ENCODE data around the gene LINC00237.
A peak's percentile ranks its signal among the peaks of the same experiment; 100 is the strongest.

LINC00237 gene

GRCh38 chr20:21096321-21097043 is 9.7 kb downstream of the LINC00237 start:
- peak in 2 of 3 experiments; percentile 51 to 68 for DNase-seq

DNA sequence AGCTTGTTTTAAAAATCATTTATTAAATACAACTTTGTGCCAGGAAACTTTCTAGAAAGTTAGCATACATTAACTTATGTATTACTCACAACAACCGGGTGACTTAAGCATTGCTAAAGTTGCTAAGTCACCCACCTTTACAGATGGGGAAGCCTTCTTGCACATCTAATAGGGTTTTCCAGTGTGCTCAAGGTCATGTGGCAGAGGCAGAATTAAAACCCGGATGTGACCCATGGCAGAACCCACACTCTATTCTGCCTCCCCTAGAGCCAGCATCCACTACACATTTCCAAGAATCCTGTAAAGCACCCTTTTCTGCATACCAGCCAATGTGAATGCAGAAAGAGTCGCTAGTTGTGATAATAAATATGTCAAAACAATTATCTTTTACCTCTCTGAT is 13.4 kb downstream of the LINC00237 start:
- no peak for DNase-seq

DNA sequence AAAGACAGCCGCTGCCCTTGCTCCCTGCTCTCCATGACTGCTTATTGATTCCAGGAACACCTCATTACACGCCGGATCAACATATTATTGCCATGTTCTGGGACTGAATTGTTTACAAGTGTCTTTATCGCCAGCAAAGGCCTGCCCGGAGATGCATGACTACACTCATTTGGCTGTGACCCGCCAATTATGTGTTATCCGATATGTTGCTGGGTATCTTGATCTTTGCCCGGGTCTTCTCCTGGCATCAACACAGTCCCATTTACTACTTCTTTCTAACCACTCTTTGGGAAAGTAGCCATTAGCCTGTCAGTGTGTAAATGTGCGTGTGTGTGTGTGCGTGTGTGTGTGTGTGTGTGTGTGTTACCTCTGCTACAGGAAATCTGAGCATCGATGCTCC is 15.4 kb downstream of the LINC00237 start:
- peak; percentile 30 to 93 (median 82) for DNase-seq

- peak in 1 of 3 experiments; percentile 93 for DNase-seq
These were observed 16.0 kb downstream of the LINC00237 start for GRCh38 chr20:21090111-21090618.

- peak in 2 of 3 experiments; percentile 1 to 62 for DNase-seq
These were observed 16.8 kb downstream of the LINC00237 start for GRCh38 chr20:21089391-21089790.

DNA sequence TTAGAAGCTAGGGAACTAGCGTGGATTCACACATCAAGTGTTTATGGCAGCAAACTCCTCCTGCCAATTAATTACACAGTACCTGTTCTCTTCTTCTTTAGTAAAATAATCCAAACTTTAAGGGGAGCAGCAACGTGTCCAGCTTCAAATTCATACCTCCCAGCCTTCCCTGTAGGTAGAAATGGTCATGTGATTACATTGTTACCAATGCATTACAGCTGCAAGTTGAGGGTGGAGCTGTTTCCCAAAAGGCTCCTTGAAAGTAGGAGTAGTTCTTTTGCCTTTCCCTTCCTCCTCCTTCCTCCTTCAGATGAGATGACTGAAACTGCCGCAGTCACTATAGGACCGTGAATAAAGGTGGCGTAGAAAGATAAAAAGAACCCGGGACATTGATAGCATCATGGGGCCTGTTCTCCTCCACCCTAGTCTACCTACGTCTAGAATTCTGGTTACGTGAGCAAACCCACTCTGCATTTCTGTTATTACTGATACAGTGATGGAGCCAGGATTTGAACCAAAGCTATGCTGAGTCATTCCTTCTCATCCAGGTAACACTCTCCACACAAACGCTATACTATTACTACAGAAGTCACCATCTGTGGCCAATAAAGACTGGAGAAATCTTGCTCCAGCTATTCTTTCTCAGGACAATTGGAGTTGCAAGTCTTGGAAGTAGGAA is 18.2 kb downstream of the LINC00237 start:
- DNase-seq: no peak

- no peak for DNase-seq
These were observed 22.3 kb downstream of the LINC00237 start for GRCh38 chr20:21083825-21084325.

GRCh38 chr20:21082584-21082983 is 23.6 kb downstream of the LINC00237 start:
- DNase-seq: no peak

DNA sequence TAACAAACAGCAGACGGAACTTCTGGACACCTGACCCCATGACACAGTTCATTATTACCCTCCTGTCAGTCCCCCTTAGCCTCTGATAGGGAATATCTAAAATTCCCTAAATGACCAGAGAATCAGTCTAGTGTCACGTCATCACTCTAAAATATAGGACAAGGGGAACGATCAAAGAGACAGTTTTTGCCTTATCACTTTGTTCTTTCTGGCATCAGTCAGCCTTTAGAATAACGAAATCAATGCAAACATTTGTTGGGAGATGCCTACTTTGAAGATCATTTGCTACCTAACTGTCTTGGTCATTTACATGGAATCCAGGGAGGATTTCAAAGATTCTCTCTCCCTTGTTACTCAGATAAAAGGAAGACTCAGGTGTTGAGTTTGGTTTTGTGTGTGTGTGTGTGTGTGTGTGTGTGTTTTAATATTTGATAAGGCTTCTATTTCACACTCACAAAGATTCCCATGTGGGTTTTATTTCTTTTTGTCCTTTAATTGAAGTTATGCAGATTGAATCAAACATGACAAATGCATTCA is 28.3 kb downstream of the LINC00237 start:
- DNase-seq: no peak

- no peak for DNase-seq
These were observed 30.1 kb downstream of the LINC00237 start for GRCh38 chr20:21076073-21076472.

DNA sequence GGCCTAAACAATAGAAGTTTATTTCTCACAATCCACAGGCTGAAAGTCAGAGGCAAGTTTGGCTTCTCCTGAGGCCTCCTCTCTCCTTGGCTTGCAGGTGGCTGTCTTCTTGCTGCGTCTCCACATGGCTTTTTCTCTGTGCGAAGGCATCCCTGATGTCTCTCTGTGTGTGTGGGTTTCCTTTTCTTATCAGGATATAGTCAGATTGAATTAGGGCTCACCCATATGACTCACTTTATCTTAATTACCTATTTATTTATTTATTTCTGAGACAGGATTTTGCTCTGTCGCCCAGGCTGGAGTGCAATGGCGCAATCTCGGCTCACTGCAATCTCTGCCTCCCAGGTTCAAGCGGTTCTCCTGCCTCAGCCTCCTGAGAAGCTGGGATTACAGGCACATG is 30.7 kb downstream of the LINC00237 start:
- DNase-seq: no peak

- DNase-seq: peak in 1 of 3 experiments; percentile 36
These were observed 31.4 kb downstream of the LINC00237 start for GRCh38 chr20:21074605-21075336.

- DNase-seq: no peak
These were observed 38.9 kb downstream of the LINC00237 start for GRCh38 chr20:21067255-21067654.

DNA sequence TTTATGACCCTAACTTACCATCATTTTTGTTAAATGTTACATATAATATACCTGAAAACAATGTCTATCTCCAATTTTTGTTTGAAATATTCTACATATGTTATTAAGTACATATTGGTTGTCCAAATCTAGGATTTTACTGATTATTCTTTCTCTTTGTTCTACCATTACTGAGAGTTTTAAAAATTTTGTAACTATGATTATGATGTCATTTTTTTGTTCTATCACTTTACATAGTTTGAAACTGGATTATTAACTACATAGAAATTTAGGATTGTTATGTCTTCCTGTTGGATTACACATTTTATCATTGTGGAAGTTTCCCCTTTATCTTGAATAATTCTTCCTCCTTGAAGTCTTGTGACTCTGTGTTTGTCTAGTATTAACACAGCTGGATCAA is 41.2 kb downstream of the LINC00237 start:
- no peak for DNase-seq

DNA sequence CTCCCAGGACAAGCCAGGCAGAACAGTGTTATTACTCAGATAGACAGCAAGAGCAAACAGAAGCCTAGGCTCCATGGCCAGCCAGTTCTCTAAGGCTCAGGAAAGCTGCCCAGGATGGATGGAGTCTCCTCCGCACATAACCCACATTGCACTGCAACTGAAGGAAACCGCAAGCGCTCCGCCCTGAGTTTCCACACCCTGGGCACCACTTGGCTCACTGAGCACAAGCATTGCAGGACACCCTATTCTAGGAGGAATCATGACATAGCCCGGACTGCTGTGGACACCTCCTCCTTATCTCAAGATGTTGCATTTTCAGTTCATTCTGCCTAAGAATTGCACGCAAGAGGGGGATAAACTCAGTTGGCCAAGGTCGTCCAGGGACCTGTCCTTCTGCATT is 42.9 kb downstream of the LINC00237 start:
- no peak for DNase-seq

DNA sequence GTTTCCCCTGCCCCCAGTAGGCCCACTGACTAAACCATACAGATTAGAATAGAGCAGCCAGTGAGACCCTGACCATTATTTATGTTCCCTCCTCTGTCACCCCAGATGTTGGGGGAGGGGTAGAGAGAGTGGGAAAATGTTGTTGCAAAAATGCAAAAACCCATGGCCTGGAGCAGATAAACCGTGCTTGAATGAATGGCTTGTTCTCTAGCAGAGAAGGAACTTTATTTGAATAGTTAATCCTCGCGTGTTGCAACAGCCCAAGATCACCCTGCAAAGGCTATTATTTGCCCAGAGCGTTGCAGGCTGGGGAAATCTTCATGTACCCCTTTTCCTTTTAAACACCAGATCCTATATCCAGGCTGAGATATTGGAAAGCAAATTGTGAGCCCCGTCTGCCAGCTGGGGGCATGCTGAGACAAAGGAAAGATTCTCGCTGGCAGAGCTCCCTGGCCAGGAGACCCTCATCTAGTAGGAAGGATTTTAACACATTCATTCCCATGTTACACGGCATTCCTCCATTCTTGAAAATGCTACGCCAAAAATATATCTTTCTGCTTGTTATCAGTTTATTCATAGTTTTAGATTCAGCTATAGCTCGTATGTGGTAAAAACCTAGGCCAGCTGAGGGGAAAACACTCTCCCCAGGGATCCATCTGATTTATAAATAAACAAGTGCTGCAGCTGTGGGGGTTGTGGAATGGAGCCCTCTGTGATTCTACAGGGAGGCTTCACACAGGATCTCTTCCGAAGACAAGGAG is 53.0 kb downstream of the LINC00237 start:
- peak in 2 of 3 experiments; percentile 52 to 76 for DNase-seq

DNA sequence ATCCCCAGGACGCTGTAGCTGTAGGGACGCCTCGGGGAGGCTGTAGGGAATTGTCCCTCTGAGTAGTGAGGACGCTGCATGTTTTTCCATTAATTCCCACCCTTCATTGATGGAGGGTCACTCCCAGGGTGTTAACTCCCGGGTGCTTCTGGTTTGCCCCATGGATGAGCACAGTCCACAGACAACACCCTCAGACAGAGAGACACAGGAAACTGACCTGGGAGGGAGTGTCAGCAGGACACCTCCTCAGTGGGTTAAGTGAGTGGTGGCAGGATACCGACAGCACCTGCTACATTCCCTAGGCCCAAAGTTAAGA is 53.5 kb downstream of the LINC00237 start:
- DNase-seq: no peak

GRCh38 chr20:21052241-21052640 is 53.9 kb downstream of the LINC00237 start:
- DNase-seq: no peak

- no peak for DNase-seq
These were observed 55.4 kb downstream of the LINC00237 start for GRCh38 chr20:21050710-21051109.

DNA sequence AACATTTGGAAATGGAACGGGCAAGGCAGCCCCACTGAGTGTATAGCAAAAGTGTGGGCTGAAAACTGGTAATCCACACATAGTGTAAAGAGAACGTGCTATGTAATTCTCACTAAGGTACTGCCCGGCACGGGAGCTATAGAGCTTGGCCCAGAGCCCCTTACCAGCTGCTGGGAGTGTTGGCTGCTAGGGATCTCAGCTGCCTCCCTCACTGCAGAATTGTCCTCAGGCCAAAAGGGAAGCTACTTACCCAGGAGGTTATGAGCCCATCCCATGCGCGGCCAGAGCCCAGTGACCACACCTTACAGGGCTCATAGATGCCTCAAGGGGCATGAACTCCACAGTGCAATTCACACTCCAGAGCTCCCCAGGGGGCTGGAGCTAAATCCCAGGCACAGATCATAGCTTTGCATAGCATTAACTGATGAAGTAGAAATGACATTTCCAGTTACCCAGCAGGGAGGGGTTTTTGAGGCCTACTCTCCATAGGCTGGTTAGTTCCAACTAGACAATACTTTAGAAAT is 56.8 kb downstream of the LINC00237 start:
- no peak for DNase-seq

- peak; percentile 20 to 47 (median 37) for DNase-seq
These were observed 57.3 kb downstream of the LINC00237 start for GRCh38 chr20:21048841-21049273.

DNA sequence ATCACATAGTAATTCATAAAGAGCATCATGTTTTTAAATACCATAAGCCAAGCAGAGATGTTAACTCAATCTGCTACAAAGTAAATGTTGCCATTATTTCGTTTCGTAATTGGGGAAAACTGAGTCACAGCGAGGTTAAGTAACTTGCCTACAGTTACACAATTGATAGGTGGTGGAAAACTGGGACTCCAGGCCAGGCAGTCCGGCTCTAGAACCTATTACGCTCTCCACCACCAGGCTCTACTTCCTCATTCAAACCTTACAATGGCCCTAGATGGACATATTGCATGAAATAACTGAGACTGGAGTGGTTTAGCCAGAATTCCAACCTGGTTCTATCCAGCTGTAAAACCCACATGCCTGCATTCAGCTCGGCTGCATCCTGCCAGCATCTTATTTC is 58.2 kb downstream of the LINC00237 start:
- no peak for DNase-seq

Data from NCI-H1417 (cell line).